Activated T-cell treated with anti-CD3 and anti-CD28 coated beads, Interleukin-2, amount 50 U/mL, for 24 hours (primary cell): ENCODE measurements around the gene CDH18.

Experiments
- DNase-seq: peaks from one replicate; pipeline ENCODE4 v3.0.0-alpha.2; 2020
- H3K27ac Mint-ChIP-seq: 2 replicates; pipeline ENCODE4 v1.8.0; 2020; ENCODE audit warnings: mild to moderate bottlenecking, mixed read lengths
- H3K27me3 Mint-ChIP-seq: 2 replicates; pipeline ENCODE4 v1.8.0; 2020; ENCODE audit warnings: mixed read lengths
- H3K36me3 Mint-ChIP-seq: 2 replicates; pipeline ENCODE4 v1.8.0; 2020; ENCODE audit warnings: low read depth, mixed read lengths
- H3K4me1 Mint-ChIP-seq: 2 replicates; pipeline ENCODE4 v1.8.0; 2020; ENCODE audit warnings: low read depth, mixed read lengths
- H3K4me3 Mint-ChIP-seq: 2 replicates; pipeline ENCODE4 v1.8.0; 2020; ENCODE audit warnings: mild to moderate bottlenecking, moderate library complexity, mixed read lengths
- H3K9me3 Mint-ChIP-seq: 2 replicates; pipeline ENCODE4 v1.8.0; 2020; ENCODE audit warnings: mixed read lengths

Gene CDH18

DNA sequence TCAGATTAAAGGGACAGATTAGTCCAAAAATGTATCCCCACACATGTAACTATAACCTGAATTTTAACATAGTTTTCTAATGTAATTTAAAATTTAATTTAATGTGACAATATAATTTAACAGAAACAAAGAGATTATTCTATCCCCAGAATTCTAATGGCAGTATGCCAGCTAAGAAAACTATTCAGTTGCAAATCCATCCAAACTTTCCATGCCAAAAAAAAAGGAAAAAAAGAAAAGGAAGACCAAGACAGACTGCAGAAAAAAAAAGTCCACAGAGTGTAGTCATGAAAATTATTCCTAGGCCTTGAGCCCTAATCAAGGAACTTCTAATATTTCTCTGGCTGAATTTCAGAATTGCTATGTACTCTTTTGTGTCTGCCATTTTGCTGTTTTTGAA lies 217.6 kb downstream of the CDH18 start:
- Mint-ChIP-seq H3K27ac (no peak overlapping the region), H3K4me3 (no peak overlapping the region), H3K4me1 (no peaks in the 10 kb centered on the region), H3K36me3 (no peaks in the 10 kb centered on the region), H3K27me3 (no peaks in the 10 kb centered on the region), H3K9me3 (peaks cover 21% of the 10 kb centered on the region)
- DNase-seq: no peak

DNA sequence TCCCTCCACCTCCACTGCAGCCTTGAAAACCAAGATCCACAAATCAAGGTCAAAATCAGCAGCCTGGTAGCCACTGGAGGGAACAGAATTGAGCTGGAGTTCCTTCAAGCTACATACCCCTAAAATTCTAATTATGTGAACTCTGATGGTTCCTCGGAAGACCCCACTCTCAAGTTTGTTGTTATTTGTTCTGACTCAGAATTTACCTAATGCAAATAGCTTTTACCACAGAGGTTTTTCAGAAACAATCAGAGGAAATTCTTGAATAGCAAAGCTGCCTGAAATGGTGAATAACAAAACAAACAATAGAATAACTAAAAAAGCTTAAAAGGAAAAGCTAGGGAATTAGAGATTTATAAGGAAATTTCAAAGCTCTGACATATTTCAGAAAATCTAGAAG lies 220.0 kb downstream of the CDH18 start:
- H3K9me3 Mint-ChIP-seq: peaks cover 29% of the 10 kb centered on the region
- no peaks in the 10 kb centered on the region for H3K36me3 Mint-ChIP-seq
- H3K27me3 Mint-ChIP-seq: no peaks in the 10 kb centered on the region
- H3K4me3 Mint-ChIP-seq: no peak overlapping the region
- no peak for DNase-seq
- H3K4me1 Mint-ChIP-seq: no peaks in the 10 kb centered on the region
- H3K27ac Mint-ChIP-seq: no peak overlapping the region

DNA sequence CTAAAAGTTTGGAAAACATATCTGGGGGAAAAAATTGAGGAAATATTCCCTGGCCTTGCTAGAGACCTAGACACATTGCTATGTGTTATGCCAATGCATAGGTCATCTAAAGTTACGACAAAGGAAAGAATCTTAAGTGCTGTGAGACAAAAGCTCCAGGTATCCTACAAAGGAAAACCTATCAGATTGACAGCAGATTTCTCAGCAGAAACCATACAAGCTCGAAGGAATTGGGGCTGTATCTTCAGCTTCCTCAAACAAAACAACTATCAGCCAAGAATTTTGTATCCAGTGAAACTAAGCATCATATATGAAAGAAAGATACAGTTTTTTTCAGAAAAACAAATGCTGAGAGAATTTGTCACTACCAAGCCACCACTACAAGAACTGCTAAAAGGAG lies 234.4 kb downstream of the CDH18 start:
- Mint-ChIP-seq H3K4me3 (no peak overlapping the region), H3K27ac (no peak overlapping the region), H3K4me1 (no peaks in the 10 kb centered on the region), H3K9me3 (peaks cover 17% of the 10 kb centered on the region), H3K27me3 (no peaks in the 10 kb centered on the region), H3K36me3 (no peaks in the 10 kb centered on the region)
- no peak for DNase-seq

DNA sequence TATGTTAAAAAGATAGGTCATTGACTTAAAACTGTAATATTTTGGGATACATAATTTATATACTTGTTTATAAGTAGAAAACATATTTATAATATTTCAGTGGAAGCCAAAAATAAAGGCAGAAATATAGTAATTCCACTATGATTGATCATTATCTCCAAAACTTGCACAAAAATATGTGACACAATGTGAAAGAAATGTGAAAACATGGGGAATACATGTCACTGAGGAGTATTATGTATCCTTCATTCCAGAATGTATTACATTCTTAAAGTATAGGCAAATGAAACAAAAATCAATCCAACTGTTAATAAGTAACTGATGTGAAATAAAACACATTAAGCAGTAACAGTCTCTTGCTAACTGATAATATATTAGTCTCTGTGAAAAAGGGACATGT lies 236.7 kb downstream of the CDH18 start:
- Mint-ChIP-seq H3K36me3 (no peaks in the 10 kb centered on the region), H3K9me3 (peaks cover 14% of the 10 kb centered on the region), H3K4me1 (no peaks in the 10 kb centered on the region), H3K4me3 (no peak overlapping the region), H3K27me3 (no peaks in the 10 kb centered on the region), H3K27ac (no peak overlapping the region)
- DNase-seq: no peak

DNA sequence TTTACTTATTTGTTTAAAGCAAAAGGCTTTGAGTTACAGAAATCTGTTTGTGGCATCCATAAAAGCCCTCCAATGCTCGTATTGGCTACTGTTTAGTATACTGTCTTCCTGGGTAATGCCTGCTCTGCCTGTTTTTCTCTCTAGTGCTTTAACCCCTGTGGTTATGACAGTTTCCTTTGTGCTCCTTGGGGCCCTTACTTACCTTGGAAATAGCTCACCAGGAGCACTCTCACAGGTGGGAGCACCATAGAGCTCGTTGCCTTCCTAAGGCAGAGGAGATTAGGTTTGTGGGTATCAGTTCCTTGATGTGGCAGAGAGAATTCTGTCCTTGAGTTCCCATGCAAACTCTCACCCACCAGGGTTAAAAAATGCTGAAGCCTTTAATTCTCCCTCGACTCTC lies 242.8 kb downstream of the CDH18 start:
- H3K9me3 Mint-ChIP-seq: peaks cover 5% of the 10 kb centered on the region
- no peak overlapping the region for H3K27ac Mint-ChIP-seq
- no peaks in the 10 kb centered on the region for H3K27me3 Mint-ChIP-seq

DNA sequence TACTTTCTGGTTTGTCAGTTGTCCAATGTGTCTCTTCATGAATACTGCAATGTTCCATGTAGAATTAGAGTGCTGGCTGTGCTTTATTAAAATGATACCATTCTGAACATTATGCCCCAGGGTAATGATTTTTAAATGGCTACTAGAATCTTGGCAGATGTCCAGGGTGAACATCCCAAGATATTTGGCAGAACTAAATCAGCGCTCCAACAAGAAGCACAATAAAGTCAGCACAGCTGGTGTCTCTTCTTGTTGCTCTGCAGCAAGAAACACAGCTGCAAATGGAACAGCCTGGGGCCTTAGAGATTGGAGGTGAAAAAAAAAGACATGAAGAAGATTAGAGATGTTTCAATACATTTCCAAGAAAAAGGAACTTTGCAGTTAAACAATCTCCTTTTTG lies 248.3 kb downstream of the CDH18 start:
- Mint-ChIP-seq H3K4me1 (no peaks in the 10 kb centered on the region), H3K27ac (no peak overlapping the region), H3K9me3 (peaks cover 9% of the 10 kb centered on the region), H3K4me3 (no peak overlapping the region), H3K36me3 (no peaks in the 10 kb centered on the region), H3K27me3 (no peaks in the 10 kb centered on the region)
- no peak for DNase-seq

More for the DNA sequence above, 242.8 kb downstream of the CDH18 start:
- DNase-seq: no peak
- no peaks in the 10 kb centered on the region for H3K4me1 Mint-ChIP-seq
- no peaks in the 10 kb centered on the region for H3K36me3 Mint-ChIP-seq
- H3K4me3 Mint-ChIP-seq: no peak overlapping the region

GRCh38 chr5:19734776-19735175 lies 253.2 kb downstream of the CDH18 start:
- Mint-ChIP-seq H3K4me3 (no peak overlapping the region), H3K9me3 (peaks cover 18% of the 10 kb centered on the region), H3K36me3 (no peaks in the 10 kb centered on the region)

GRCh38 chr5:19733612-19734495 lies 254.1 kb downstream of the CDH18 start:
- Mint-ChIP-seq H3K4me1 (no peaks in the 10 kb centered on the region), H3K4me3 (no peak overlapping the region), H3K36me3 (no peaks in the 10 kb centered on the region), H3K27me3 (no peaks in the 10 kb centered on the region), H3K9me3 (peaks cover 16% of the 10 kb centered on the region), H3K27ac (no peak overlapping the region)
- DNase-seq: no peak

More at GRCh38 chr5:19734776-19735175, 253.2 kb downstream of the CDH18 start:
- Mint-ChIP-seq H3K4me1 (no peaks in the 10 kb centered on the region), H3K27me3 (no peaks in the 10 kb centered on the region), H3K27ac (no peak overlapping the region)
- no peak for DNase-seq

- Mint-ChIP-seq H3K27me3 (no peaks in the 10 kb centered on the region), H3K4me3 (no peak overlapping the region), H3K9me3 (peaks cover 22% of the 10 kb centered on the region), H3K36me3 (no peaks in the 10 kb centered on the region), H3K4me1 (no peaks in the 10 kb centered on the region), H3K27ac (no peak overlapping the region)
- no peak for DNase-seq
These were observed 259.4 kb downstream of the CDH18 start for GRCh38 chr5:19728571-19728970.

GRCh38 chr5:19719109-19719508 lies 268.9 kb downstream of the CDH18 start:
- no peak for DNase-seq
- Mint-ChIP-seq H3K27me3 (no peaks in the 10 kb centered on the region), H3K27ac (no peak overlapping the region), H3K4me3 (no peak overlapping the region), H3K9me3 (peaks cover 3% of the 10 kb centered on the region), H3K4me1 (no peaks in the 10 kb centered on the region), H3K36me3 (no peaks in the 10 kb centered on the region)

GRCh38 chr5:19713740-19714139 lies 274.3 kb downstream of the CDH18 start:
- Mint-ChIP-seq H3K36me3 (no peaks in the 10 kb centered on the region), H3K4me1 (no peaks in the 10 kb centered on the region), H3K27me3 (no peaks in the 10 kb centered on the region), H3K4me3 (no peak overlapping the region), H3K27ac (no peak overlapping the region), H3K9me3 (peaks cover 6% of the 10 kb centered on the region)
- no peak for DNase-seq

GRCh38 chr5:19709403-19709802 lies 278.6 kb downstream of the CDH18 start:
- no peak overlapping the region for H3K27ac Mint-ChIP-seq
- H3K4me1 Mint-ChIP-seq: no peaks in the 10 kb centered on the region
- no peak overlapping the region for H3K4me3 Mint-ChIP-seq
- H3K27me3 Mint-ChIP-seq: no peaks in the 10 kb centered on the region
- no peaks in the 10 kb centered on the region for H3K36me3 Mint-ChIP-seq
- DNase-seq: no peak
- peaks cover 14% of the 10 kb centered on the region for H3K9me3 Mint-ChIP-seq

- peaks cover 14% of the 10 kb centered on the region for H3K9me3 Mint-ChIP-seq
- H3K27ac Mint-ChIP-seq: no peak overlapping the region
- no peaks in the 10 kb centered on the region for H3K27me3 Mint-ChIP-seq
- H3K4me3 Mint-ChIP-seq: no peak overlapping the region
- H3K36me3 Mint-ChIP-seq: no peaks in the 10 kb centered on the region
- no peaks in the 10 kb centered on the region for H3K4me1 Mint-ChIP-seq
- DNase-seq: no peak
These were observed 281.2 kb downstream of the CDH18 start for GRCh38 chr5:19706776-19707175.

- no peak for DNase-seq
- H3K4me1 Mint-ChIP-seq: no peaks in the 10 kb centered on the region
- H3K27ac Mint-ChIP-seq: no peak overlapping the region
- peaks cover 2% of the 10 kb centered on the region for H3K9me3 Mint-ChIP-seq
- no peak overlapping the region for H3K4me3 Mint-ChIP-seq
- H3K36me3 Mint-ChIP-seq: no peaks in the 10 kb centered on the region
- no peaks in the 10 kb centered on the region for H3K27me3 Mint-ChIP-seq
These were observed 286.3 kb downstream of the CDH18 start for GRCh38 chr5:19701731-19702130.

GRCh38 chr5:19694949-19695611 lies 292.9 kb downstream of the CDH18 start:
- no peaks in the 10 kb centered on the region for H3K4me1 Mint-ChIP-seq
- no peak overlapping the region for H3K27ac Mint-ChIP-seq
- H3K9me3 Mint-ChIP-seq: peaks cover 14% of the 10 kb centered on the region
- DNase-seq: no peak
- no peak overlapping the region for H3K4me3 Mint-ChIP-seq
- H3K27me3 Mint-ChIP-seq: no peaks in the 10 kb centered on the region
- no peaks in the 10 kb centered on the region for H3K36me3 Mint-ChIP-seq
